HG02981 (cell line): ENCODE data around the gene ERC2.

Experiments used
- ATAC-seq: cut with Tn5 transposase; IDR thresholded peaks from one replicate; pipeline ENCODE4 v1.9.1; 2021; ENCODE audit warnings: mild to moderate bottlenecking, moderate library complexity; ENCODE audit not compliant: unreplicated experiment

Gene ERC2

DNA sequence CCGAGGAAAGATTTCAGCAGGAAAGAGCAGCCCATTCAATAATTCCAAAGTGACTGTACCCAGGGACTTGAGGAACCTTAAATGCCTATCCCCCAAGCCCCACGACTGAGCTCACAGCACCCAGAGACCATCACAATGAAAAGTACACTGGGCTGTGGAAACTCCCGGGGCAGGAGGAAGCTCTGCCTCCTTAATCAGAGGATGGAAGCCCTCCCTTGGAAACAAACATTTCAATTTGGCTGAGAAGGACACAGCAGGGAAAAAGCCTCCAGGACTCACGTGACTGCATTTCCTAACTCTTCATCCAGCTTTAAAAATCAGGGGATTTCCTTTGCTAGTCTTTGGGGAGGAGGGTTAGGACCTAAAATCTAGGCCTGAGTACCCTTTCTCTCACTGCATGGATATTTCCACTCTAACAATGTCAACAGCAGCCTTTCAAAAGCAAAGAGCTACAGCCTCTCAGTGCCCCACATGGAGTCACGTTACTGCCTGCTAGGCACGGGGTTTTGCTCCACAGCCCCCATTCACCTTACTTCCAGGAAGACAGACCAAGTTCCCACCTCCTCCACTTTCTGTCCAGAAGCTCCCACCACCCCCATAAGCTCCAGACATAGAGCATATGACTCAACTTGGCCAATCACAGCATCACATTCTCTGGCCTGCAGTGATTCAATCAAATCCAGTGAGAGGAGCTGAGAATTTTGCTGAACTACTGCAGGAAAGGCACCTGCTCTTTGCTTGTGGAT, 912.2 kb downstream of the ERC2 start:
- ATAC-seq: no peak

DNA sequence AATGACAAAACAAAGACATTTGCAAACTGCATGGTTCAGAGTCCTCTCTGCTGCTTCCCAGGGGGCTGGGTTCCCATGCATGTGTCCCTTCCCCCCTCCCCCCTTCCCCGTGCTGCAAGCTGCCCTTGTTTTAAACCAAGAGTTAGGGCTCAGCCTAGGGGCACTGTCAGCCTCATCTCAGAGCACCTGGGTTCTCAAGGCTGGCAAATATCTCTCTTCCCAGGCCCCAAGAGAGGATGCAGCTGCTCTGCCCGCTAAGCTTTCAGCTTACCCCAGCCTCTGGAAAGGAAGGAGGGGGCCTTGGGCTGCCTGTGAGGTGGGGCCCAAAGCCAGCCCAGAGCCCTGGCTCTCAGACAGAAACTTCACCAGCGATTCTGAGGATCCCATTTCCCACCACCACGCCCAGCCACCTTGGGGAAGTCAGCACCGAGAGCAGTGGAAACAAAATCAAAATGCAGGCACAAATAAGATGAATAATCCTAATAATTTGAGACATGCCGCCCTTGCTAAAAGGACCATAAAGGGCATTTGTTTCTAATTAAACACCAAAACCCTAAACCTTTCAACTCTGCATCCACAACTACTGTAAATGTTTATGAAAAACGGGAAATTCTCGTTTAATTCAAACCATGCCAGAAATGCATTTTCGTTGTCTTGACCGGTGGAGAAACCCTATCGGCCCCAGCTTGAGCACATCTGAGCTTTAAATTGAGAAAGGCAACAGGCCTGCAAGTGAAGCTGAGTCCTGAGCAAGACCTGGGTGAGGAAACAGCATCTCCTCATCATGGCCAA, 913.4 kb downstream of the ERC2 start:
- ATAC-seq: no peak

DNA sequence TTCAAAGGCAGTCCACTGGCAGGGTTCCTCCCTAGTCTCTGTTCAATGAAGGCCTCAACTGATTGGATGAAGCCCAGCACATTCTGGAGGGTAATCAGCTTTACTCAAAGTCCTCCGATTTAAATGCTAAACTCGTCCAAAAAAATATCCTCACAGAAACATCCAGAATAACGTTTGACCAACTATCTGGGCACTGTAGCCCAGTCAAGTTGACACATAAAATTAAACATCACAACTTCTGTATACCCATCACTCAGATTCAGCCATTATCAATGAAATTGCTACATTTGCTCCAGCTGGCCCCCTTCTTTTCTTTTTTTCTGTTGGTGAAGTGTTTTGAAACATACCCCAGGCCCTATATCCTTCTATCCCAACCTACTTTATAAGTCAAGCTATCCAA, 916.6 kb downstream of the ERC2 start:
- ATAC-seq: no peak

DNA sequence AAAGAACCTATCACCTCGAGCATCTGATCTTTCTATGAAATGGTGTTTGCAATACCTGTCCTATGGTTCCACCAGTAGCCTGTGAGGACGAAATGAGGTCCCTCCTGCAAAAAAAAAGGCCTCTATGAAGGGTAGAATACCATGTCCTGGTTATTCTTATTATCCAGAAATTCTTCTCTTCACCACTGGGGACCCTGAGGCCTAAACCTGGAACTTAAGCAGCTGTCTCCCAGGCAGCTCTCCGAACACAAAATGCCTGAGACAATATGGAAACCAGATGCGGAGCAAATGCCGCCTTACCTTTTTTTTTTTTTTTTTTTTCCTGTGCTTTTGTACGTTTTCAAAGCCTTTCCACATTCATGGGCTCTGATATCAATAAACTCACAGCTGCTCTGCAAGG, 919.1 kb downstream of the ERC2 start:
- ATAC-seq: no peak

DNA sequence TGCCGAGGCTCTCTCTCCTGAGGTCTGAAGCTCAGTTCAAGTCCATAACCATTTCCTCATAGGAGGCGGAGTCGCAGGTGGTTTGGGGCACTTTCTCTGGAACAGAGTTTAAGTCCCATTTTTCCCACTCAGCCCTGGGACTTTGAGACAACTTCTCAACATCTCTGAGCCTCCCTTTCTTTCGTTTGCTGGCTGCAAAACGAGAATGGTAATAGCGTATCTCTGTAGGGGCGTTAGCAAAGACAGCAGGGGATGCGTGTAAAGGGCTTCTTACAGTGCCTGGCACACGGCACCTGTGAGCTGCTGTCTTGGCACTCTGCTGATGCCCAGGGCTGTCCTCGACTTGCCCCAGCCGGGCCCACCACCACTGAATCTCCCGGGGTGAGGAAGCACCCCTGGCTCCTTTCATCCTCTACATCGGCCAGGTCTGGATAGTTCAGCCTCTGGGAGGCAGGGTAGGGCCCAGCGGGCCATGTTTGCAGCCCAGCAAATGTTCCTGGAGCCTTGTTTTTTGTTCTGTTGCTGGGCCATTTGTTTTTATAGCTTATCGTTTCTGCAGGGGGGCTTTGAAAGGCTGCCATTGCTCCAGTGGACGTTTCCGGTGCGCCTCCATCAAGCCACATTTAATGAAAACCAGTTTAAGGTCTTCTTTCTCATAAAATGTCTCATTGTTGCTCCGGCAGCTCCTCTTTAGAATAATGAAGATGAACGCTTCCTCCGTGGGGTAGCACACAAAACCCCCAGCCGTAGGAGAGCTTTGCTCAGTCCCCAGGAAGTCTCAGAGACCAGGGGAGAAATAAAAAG, 921.2 kb downstream of the ERC2 start:
- no peak for ATAC-seq

DNA sequence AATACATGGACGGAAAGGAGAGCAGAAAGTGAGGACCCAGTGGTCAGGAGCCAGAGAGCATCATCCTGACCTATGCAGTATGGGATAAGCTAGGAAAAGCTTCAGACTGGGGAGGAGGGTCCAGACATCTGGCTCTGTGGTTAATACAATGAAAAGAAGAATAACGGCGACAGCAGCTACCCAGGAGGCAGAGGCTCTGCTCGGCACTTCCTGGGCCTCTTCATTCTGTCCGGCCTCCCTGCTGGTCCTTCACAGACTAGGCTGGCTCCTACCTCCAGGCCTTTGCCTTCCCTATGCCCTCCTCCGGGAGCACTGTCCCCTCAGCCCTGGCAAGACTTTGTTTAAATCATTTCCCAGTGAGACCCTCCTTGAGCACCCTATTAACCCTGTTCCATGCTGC, 922.3 kb downstream of the ERC2 start:
- no peak for ATAC-seq

DNA sequence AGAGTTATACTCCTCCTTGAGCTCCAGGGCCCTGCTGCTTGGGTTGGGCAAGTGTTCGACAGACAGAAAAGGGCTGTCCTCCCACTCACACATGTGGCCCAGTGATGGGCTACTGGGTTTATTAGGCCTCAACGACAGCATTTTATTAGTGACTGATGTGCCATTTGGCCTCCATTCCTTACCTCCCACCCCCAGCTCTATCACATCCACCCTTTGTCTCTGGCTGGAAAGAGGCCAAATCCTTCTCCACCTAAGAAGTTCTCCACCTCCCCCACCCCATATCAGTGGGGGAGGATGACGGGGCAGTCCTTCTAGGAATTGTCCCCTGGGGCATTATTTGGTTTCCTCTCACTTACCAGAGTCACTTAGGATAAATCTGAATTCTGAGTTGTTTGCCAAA, 924.0 kb downstream of the ERC2 start:
- no peak for ATAC-seq

DNA sequence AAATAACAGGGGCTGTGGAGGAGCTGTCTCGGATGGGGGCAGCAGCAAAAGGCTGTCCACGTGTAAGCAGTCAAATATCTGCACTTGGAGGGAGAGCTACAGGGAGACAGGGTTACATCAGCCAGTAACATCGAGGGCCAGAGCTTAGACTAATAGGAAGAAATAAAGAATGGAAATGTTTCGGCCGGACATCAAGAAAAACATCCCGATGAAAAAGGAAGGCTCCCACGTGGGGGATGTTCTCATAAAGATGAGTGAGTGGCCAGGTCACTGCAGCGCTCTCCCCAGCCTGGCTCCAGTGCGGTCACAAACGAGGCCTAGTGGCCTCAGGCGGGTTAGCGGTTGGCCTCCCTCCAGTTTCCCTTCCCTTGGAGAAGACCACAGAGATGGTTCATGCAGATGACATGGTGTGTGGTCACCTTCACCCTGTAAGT, 925.1 kb downstream of the ERC2 start:
- no peak for ATAC-seq

DNA sequence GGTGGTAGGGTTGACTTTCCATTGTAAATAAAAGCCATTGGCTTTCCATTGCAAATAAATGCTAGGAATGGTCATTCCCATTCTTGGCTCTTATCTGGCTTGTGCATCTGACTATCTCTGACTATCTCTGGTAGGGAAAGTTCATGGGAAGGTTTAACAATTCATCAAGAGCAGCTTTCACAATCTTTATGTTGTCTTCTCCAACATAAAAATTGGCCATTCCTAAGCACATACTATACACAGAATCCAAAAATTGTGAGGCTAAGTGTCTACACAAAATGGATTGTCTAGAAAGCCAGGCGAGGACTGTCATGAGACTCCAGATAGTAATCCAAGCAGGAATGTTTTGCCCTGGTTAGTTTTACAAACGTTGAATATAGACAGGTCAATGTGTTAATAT, 926.8 kb downstream of the ERC2 start:
- ATAC-seq: no peak

DNA sequence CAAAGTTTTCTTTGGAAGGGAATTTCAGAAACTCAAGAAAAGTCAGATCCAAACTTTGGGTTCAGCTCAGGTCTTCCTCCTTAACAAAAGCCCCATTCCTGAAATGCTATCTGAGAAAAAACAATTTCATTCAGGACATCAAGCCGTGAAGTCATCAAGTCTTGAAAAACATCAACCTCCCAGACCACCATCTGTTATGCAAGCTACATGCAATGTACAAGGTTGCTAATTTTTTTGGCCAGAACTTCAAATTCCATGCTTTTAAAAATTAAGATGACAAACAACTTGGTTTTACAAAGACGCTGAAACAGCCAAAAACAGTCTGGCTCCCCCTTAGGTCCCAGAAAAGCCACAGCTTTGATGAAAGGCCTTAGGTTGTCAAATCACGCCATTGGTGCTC, 927.3 kb downstream of the ERC2 start:
- no peak for ATAC-seq

DNA sequence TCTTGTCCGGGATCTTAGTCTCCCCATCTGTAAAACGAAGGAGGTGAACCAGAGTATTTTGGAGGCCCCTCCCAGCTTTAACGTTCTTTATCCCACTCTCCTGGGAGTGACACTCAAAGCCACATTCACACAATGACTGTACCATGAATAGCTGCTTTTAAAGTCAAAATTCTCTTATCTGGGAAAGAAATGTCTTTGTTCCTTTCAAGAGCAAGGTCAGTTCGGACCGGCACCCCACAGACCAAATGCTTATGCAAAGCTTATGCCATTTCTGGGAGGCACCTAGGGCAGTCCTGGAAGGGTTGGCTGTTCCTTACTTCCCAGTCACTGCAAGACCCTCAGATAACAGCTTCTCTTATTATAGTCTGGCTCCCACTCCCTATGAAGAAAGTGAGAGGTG, 927.7 kb downstream of the ERC2 start:
- ATAC-seq: no peak

DNA sequence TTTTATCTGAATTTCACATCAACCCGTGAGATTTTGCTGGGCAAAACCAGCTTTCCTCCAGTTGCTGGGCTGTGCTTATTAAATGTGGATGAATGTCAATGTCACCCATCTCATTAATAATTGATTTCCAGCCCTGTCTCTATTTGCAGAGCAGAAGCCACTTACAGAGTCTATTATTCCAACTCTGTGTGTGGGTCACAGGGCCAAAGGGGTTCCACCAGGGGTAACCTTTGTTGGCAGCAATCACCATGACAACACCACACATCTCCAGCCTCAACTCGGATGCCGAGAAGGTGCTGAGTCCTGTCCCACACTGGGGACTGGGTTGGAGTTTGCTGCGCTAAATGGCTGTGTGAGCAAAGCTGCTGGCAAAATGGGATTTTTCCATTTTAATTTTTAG, 930.1 kb downstream of the ERC2 start:
- ATAC-seq: no peak

DNA sequence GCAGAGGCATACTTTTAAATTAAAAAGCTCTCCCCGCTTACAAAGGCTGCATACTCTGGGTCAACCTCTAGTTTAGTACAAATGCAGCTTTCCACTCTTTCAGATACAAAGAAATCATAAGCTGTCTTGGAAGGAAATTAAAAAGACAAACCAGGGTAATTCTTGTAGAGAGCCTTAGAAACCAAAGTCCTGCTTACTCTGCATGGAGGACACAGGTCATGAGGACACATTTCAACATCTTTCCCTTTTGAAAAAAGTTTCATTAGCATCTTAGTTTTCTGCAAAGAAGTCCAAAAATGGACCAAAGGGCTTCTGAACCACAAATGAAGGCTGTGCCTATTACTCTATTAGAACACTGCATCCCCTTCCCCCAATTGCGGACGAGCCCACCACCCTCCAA, 930.7 kb downstream of the ERC2 start:
- ATAC-seq: no peak

DNA sequence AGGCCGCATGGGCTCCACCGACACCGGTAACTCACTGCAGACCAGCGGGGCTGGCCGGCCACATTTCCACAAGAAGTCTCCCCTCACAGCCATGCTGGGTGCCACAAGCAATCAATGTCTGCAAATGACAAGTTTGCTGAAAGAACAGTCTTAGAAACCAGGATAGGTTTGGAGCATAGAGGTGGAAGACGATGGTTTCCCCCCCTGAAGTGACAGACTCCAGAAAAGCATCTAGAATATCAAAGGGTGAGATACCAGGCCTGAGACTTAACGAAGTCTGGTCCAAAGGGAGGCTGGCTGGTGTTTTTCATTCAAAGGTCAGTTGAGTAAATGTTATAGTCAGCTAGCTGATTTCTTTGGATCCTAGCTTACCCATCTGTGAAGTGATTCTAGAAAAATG, 931.1 kb downstream of the ERC2 start:
- ATAC-seq: no peak

DNA sequence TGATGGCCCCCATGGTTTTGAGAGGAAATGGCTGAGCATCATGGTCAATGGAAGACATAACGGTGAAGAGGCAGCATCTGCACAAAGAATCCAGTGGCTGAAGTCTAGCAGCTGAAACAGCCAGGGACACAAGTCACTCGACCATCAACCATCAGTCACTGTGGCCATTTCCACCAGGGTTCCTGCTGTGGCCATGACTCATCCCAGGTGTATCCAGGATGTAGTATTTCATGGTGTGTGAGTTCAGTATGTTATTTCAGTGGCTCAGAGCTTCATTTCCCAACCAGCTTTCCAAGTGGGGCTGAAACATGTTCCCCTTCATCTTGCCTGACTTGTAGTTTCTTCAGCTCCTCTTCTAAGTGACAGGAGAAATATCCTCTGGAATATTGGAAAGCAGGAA, 933.4 kb downstream of the ERC2 start:
- ATAC-seq: no peak

DNA sequence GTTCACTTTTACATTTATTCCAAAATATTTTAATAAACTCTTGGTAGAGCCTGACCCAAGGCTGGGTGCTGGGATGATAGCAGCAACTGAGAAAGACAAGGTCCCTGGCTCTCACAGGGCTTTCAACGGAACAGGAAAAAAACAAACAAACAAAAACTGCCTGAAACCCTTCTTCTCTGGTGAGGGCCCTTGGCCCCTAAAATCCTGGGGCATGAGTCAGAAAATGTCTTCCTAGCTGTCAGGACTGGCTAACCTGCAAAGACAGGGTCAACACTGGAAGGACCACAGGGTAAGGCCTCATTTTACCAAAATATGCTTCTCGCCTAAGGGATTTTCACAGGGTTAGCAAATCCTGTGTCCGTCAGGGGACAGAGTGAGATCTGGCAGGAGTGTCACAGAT, 935.5 kb downstream of the ERC2 start:
- ATAC-seq: no peak

DNA sequence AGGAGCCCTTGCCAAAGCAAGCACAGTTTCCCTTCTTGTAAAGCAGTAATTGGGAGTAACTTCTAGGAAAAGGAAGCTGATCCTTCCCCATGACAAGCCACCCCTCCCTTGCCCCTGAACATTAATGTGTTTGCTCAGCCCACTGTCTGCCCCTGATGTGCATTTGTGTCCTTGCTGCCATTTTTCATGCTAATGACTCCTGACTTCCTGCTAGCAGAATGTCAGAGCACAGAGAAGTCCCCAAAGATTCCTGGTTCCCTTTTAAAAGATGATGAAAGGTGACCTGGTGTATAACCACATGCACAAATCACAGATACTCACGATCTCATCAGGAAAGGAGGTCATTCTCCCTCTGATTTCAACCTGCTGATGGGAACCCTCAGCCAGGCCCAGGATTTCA, 936.9 kb downstream of the ERC2 start:
- no peak for ATAC-seq

DNA sequence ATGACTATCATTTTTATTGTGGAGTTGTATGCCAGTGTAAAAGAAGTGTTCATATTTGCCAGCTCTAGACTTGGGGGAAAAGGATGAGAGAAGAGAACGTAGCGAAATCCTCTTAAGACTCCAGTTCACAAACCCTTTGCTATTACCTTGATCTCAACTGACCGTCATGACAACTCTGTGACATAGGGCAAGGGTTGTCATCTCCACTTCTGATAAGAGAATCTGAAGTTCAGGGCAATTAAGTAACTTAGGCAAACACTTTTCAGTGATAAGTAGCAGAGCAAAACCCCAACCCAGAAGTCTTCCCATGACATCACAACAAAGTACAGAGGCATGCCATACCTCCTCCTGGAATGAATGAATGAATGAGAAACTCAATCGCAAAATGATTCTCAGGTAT, 940.9 kb downstream of the ERC2 start:
- no peak for ATAC-seq

DNA sequence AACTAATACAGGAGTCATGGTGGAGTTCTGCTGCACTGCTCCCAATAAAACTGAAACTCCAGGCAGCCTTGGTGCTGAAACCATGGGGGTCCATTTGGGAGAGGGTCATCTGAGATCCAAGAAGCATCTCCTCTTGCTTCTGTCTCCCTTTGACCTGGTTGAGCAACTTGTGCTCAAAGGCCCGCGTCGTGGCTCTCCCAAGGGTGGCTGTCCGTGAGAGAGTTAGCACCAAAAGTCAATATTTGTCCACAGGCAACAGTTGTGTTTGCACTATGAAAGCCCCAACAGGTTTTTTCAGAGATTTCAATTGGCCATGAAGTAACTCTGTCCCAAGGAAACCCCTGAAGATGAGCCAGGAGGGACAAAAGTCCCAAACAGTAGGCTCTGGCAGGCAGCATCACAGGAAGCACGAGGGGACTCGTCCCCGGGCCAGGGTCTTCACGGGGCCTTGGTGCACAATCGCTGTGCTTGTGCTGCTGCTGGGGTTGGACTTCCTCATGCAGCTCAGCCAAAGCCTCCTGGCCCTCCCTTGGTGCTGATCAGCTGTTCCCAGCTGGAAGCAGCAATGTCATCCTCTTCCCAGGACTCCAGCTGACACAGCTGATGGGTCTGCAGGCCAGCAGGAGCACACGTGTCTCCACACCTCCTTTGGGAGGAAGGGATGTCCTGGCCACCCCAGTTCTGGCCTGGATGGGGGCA, 941.8 kb downstream of the ERC2 start:
- ATAC-seq: no peak

DNA sequence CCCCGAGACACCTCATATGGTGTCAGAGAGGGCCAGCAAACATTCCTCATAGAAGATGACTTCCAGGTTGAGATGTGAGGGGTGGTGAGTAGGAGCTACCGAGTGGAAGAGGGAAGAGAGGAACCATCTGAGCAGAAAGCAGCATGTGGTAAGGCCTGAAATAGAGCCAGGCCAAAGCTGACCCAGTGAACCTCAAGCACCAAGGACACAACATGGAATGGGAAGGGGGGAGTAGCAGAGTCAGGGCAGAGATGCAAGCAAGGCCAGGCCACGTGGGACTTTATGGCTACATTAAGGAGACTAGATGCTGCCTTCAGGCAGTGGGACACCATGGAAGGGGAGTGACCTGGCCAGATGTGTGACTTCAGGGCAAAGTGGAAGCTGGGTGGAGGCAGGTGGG, 942.8 kb downstream of the ERC2 start:
- ATAC-seq: no peak

DNA sequence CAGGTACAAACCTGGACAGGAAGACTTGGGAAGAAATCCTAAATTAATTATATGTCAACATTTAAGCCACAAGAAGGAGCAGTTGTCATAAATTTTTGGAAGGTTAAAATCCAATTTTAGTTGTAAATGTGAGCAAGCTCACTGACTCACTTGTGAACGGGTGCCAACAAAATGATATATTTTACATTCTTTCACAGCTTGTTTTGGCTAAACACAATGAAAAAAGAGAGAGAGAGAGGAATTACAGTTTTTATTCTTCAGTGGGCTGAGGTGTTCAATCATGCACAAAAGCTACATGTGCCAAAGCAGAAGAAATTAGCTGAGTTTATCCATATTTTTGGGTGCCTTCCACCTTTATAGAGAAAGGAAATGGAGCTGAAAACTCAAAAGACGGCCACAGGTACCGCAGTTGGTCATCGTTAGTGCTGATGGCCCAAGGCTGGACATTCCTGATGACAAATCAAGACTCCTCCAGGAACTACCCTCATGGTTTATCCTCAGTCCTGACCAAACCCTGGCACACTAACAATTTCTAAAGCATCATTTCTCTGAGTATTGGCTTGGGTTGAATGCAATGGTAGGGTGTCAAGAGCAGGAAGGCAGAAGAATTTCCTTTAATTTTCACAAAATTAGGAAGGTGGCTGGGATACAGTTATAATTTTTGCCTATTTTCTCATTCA, 943.6 kb downstream of the ERC2 start:
- ATAC-seq: no peak
